ENCODE data around the gene BPIFB6.

BPIFB6 gene

GRCh38 chr20:33064572-33065287 is 33.3 kb downstream of the BPIFB6 start:
- DNase-seq (ENCODE audit: low read depth), result no peak

DNA sequence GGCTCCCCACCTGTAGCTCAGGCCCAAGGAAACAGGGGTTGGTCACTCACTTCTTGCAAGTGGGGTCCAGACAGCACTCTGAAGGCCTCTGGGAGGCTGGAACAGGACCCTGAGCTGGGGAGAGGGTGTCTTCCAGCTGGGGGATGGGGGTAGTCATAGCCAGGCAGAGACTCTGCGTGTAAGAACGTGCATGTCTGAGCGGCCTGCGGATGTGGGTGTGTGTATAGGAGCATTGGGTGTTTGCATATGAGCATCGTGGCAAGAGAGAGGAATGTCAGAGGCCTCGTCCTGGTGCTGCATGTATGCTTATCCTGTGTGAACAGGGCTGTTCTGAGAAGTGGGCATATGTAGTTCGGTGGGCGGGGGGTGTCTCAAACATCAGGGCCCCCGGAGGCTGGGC is 34.3 kb downstream of the BPIFB6 start:
- DNase-seq (ENCODE audit: low read depth), result no peak

DNA sequence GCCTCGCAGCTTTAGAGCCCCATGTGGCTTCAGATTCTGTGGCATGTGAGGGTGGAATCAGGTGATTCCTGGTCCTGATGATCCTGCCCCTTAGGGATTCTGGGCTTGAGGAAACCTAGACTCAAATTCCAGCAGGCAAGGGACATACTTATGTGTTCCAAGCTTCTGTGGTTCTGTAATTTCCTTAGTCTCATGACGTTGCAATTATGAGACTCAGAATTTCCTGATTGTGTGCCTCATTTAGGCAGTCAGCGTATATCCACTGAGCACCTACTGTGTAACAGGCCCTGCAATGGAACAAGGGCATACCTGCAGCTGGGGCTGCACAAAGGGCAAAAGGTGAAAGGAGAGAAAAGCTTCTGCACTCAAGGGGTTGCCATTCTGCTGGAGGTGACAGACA is 36.4 kb downstream of the BPIFB6 start:
- no peak for DNase-seq (ENCODE audit: low read depth)

DNA sequence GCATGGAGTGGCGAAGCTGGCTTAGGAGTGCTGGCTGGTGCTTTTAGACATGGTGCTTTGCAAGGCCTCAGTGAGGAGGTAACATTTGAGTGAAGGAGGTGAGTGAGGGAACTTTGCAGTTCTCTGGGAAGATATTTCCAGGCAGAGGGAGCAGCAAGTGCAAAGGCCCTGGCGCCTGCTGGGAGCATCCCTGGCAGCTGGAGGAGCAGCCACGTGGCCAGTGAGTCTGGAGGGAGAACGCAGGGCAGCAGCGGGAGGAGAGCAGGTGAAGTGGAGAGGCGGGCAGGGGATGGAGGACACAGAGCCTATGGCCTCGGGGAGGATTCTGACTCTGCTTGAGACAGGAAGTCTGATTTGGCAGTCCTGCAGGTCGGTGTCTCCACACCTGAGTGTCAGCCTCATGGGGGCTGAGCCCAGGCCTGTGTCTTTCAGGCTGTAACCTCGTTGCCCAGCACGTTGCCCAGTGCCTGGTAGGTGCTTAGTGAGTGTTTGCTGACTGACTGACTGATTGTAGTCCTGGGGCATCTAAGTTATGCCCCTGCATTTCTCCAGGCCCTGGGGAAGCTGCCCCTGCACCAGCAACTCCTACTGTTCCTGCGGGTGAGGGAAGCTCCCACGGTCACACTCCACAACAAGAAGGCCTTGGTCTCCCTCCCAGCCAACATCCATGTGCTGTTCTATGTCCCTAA is 36.9 kb downstream of the BPIFB6 start:
- no peak for DNase-seq (ENCODE audit: low read depth)

- no peak for DNase-seq (ENCODE audit: low read depth)
These were observed 38.2 kb downstream of the BPIFB6 start for GRCh38 chr20:33069673-33070072.

DNA sequence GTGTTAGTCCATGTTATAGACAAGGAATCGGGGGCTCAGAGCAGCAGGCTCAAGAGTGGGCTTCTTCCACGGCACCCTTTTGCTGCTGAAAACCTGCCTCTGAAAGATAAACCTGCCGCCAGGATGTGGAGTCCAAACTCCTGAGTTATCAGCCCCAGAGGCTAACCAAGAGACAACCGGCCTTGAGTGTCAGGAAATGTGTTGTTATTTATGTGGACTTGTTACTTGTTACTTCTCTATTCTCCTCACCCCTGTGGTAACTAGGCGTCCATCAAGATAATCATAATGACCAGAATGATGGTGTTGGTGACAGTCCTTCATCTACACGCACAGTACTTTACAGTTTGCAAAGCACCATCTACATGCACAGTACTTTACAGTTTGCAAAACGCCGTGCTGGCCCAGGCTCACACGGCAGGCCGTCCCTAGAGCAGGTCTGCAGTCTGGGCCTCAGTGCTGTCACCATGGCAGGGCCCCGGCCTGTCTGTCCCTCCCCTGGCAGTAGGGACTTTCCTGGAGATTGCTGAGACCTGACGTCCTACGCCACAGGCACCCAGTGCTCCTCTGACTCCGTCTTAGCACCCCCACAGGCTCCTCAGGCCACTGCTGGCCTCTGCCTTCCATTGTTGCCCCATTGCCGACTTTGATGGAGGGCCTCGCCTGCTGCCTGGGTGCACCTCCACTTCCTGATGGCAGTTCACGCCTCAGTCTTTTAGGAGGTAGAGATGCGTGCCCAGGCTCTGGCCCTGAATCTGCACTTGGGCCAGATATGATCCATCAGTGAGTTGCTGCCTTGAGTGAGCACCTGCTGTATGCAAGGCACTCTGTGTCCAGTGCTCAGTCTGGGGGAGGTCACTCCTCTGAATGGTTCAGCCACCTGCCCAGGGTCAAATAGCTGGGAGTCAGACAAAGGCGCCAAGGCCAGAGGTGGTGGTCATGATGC is 38.9 kb downstream of the BPIFB6 start:
- no peak for DNase-seq (ENCODE audit: low read depth)

DNA sequence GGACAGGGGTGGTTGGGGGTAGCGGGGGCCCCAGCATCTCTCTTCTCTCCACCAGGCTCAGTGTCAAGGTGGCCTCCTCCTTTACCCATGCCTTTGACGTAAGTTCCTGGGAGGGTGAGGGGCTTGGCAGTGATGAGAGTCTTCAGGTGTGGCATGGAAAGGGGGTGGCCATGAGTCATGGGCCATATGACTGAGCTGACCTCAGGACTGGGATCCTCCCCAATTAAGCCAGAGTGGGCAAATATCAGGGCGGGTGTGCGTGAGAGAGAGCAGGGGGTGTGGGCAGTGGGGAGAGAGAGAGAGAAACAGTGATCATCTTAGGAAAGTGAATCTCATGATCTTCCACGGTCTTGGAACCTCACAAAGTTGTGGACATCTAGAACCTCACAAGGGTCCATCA is 39.8 kb downstream of the BPIFB6 start:
- DNase-seq (ENCODE audit: low read depth), result no peak

DNA sequence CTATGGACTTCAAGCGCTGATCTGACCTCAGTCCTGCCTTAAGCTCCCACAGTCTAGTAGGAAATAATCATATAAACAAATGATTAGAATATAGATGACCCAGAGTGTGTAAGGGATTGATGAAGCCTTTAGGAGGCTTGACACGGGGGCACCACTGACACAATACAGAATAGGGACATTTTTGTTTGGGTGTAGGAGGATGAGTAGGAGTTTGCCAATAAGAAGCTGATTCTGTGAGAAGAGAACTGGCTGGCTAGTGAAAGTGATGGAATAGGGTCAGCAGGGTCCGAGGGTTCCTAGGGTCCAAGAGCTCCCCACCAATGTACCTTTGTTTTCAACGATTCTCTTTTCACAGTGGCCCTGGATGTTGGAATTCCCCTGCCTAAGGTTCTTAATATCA is 40.9 kb downstream of the BPIFB6 start:
- no peak for DNase-seq (ENCODE audit: low read depth)

- DNase-seq (ENCODE audit: low read depth), result no peak
These were observed 41.4 kb downstream of the BPIFB6 start for GRCh38 chr20:33072813-33073212.

- no peak for DNase-seq (ENCODE audit: low read depth)
These were observed 43.2 kb downstream of the BPIFB6 start for GRCh38 chr20:33074675-33075074.

GRCh38 chr20:33075281-33075680 is 43.8 kb downstream of the BPIFB6 start:
- no peak for DNase-seq (ENCODE audit: low read depth)

DNA sequence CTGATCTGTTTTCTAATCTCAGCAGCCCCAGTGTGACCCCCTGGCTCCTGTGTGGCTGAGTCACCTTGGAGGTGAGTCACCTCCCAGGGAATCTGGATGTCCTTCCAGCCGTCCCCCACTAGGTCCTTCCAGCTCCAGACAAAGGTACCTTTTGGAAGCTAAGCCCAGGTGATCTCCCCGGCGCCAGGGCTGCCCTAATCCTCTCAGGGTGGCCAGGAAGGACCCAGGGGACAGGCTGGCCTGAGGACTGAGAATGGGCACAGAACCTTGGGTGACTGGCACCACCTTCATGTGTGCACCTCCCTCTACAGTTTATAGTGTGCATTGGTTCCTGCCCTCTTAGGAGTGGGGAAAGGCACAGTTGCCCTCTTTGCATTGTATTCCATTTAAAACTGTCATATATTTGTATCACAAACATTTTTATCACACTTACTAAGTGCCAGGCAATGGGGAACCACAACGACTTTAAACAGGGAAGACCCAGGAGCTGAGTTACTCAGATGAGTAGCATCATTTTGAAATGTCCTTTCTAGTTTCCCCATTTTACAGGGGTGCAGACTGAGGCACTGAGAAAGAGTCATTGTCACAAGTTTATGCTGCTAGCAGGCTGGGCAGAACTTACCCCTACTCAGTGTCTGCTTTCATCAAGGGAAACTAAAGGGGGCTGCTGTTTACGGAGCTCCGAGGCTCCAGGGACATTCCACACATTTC is 45.4 kb downstream of the BPIFB6 start:
- no peak for DNase-seq (ENCODE audit: low read depth)

GRCh38 chr20:33079259-33079658 is 47.8 kb downstream of the BPIFB6 start, which contains the start of gene BPIFB4:
BPIFB4 (plus strand) TSS chr20:33079643; CDS start chr20:33081527, 1,884 bp downstream.
- no peak for DNase-seq (ENCODE audit: low read depth)

DNA sequence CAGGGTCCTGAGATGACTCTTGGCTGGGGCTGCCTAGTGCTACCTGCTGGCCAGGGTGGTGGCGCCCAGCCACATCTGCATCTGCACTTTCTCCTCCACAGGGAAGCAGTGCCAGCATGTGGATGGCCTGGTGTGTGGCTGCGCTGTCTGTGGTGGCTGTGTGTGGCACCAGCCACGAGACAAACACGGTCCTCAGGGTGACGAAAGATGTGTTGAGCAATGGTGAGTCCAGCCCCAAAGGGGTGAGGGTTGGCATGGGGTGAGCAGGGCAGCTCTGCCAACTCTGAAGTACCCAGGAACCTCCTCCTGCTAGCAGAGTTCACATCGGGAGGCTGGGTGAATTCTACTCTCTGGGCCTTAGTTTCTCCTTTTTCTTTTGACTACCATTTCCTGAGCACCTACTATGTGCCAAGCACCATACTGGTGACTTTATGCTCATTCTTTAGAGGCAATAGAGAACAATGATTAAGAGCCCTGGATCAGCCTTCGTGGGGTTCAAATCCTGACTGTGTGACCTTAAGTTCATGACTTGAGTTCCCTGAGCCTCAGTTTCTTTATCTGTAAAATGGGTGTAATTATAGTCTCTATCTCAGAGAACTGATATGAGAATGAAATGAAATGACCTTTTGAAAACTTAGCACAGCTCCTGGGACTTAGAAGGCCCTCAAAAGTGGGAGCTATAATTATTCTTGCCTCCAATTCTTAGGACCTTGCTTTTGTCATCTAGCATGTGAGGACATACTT is 50.1 kb downstream of the BPIFB6 start:
- no peak for DNase-seq (ENCODE audit: low read depth)

GRCh38 chr20:33082546-33082945 is 51.1 kb downstream of the BPIFB6 start:
- no peak for DNase-seq (ENCODE audit: low read depth)

- DNase-seq (ENCODE audit: low read depth), result no peak
These were observed 52.3 kb downstream of the BPIFB6 start for GRCh38 chr20:33083544-33084340.

- DNase-seq (ENCODE audit: low read depth), result no peak
These were observed 53.3 kb downstream of the BPIFB6 start for GRCh38 chr20:33084722-33085121.

DNA sequence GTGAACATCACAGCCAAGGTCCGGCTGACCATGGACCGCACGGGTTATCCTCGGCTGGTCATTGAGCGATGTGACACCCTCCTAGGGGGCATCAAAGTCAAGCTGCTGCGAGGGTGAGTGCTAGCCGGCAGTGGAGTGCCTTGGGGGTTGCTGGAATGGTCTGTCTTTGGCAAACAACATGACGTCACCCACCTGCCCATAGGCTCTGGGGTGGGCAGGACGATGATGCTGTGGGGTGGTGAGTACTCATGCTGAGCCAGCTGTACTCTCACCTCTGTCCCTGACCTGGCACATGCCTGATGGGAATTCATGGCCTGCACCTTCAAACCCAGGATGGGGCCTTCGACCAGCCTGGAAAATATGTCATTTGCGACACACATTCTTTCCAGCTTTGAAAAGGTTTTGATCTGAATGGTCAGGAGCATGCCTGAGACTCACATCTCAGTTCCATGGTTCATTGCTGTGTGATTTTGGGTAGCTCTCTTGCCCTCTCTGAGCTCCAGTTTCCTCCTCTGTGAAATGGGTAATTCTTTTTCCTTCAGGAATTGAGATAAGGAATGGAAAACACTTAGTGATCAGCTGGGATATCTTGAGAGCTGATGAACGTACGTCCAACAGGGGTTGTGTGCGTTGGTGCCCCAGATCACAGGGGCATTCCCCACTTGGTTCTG is 54.7 kb downstream of the BPIFB6 start:
- DNase-seq (ENCODE audit: low read depth), result no peak

DNA sequence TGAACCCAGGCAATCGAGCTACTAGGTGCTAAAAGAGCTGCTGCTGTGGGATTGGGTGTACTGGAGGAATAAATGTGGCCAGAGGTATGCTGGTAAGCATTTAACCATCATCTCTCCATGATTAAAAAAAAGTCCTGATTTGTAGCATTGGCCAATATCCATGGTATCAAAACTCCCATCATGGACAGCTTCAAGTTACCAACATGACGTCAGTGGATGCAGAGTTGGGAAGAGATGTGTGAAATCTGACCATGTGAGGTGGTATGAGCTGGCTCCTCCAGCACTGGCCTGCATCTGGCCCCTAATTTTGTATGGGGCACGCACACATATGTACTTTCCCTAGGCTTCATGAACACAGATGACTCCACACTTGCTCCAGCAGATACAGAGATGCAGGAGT is 59.7 kb downstream of the BPIFB6 start:
- no peak for DNase-seq (ENCODE audit: low read depth)

DNA sequence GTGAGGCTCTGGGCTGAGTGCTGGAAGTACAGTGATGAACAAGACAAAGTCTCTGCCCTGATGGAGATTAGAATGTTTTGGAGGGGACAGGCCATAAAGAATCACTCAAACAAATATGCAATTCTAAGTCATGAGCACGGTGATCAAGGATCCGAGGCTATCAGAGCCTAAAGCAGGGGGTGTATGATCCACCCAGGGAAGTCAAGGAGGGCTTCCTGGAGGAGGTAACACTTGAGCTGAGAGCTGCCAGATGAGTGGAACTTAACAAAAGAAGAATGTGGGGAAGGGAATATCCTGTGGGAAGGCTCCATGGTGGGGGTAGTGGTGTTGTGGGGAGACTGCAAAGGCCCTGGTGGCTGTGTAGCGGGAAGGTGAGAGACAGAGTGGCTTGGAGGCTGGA is 60.2 kb downstream of the BPIFB6 start:
- no peak for DNase-seq (ENCODE audit: low read depth)
